HCT116 (cell line): Measurements from ENCODE around the gene ITGA11. TPM values are rescaled to one million over a fixed set of nuclear protein-coding genes. Genes with fewer than 3 reads are reported as not detected.

ENCODE experiments used
- ATAC-seq: fragments of 200-7000 bp; cut with Tn5 transposase; 2 replicates; pipeline ENCODE4 v1.9.1; 2020; ENCODE audit warnings: mild to moderate bottlenecking, moderate library complexity
- BruUV-seq: library from RNA; stranded (reverse); fragments of 400-500 nt; replicated peaks from 2 replicates; lab custom pipeline; 2021; lab: Mats Ljungman, UMichigan
- CTCF ChIA-PET: fragments of 300-600 bp; sonication (Branson Sonifier 250); formaldehyde crosslinking; loops from one replicate; lab custom pipeline; 2021; ENCODE audit warnings: antibody characterized with exemption; lab: Charles Lee
- POLR2A ChIA-PET: fragments of 300-600, 350-600 bp; sonication (Branson Sonifier 250); formaldehyde crosslinking; loops from one replicate; lab custom pipeline; 2021; ENCODE audit warnings: antibody characterized with exemption; lab: Charles Lee
- RAD21 ChIA-PET, 2 experiments: fragments of 300-600 bp; sonication (Branson Sonifier 250); formaldehyde crosslinking; loops; one replicate each; lab custom pipeline; 2023; ENCODE audit warnings: low total read pairs in 2 of 2; ENCODE audit not compliant: uncharacterized antibody in 2 of 2, unreplicated experiment in 2 of 2, low non-redundant PET in 1 of 2; lab: Charles Lee
- DNase-seq: peaks from one replicate; pipeline ENCODE4 v3.0.0-alpha.2; 2010; ENCODE audit warnings: low read depth, low spot score
- H2AFZ ChIP-seq: fragments of 200-600 bp; shearing (Covaris generic), sonication (generic); 2 replicates; pipeline ENCODE4 v1.6.1; 2017; ENCODE audit warnings: low read depth, mixed run types, mixed read lengths, antibody characterized with exemption, low read length; ENCODE audit not compliant: poor library complexity, severe bottlenecking
- H3K27ac ChIP-seq: 2 replicates; pipeline ENCODE4 v1.5.1; 2012; ENCODE audit warnings: low read depth, low read length
- H3K27me3 ChIP-seq: fragments of 200-600 bp; sonication (generic); 2 replicates; pipeline ENCODE4 v1.6.1; 2016; ENCODE audit warnings: mixed run types, low read length, mixed read lengths; ENCODE audit not compliant: insufficient read depth
- H3K36me3 ChIP-seq, 2 experiments: fragments of 200-500 bp in 1 of 2; fragments of 200-600 bp in 1 of 2; sonication (Bioruptor generic) in 1 of 2; sonication (generic) in 1 of 2; 2 replicates each; pipeline versions ENCODE4 v1.5.1 to v1.6.1; 2014 to 2016; ENCODE audit warnings: low read length in 2 of 2, inconsistent platforms in 1 of 2, mixed read lengths in 1 of 2, mixed run types in 1 of 2; ENCODE audit not compliant: insufficient read depth in 2 of 2, control insufficient read depth in 1 of 2
- H3K4me1 ChIP-seq, 2 experiments: fragments of 200-600 bp in 1 of 2; sonication (generic) in 1 of 2; 2 replicates each; pipeline versions ENCODE4 v1.5.1 to v1.6.1; 2012 to 2017; ENCODE audit warnings: low read length in 2 of 2, inconsistent platforms in 1 of 2, mild to moderate bottlenecking in 1 of 2, mixed read lengths in 1 of 2, mixed run types in 1 of 2, moderate library complexity in 1 of 2; ENCODE audit not compliant: insufficient read depth in 2 of 2, control insufficient read depth in 1 of 2
- H3K4me2 ChIP-seq: fragments of 200-600 bp; sonication (generic); 2 replicates; pipeline ENCODE4 v1.6.1; 2017; ENCODE audit warnings: mixed run types, low read length, mixed read lengths
- H3K4me3 ChIP-seq, 2 experiments: fragments of 200-600 bp in 1 of 2; sonication (generic) in 1 of 2; replicated peaks in 1 of 2; 2 replicates each; pipeline ENCODE4 v1.5.1; 2011 to 2016; ENCODE audit warnings: low read length in 2 of 2, control low read depth in 1 of 2, low read depth in 1 of 2, mild to moderate bottlenecking in 1 of 2, mixed read lengths in 1 of 2, mixed run types in 1 of 2
- H3K79me2 ChIP-seq: fragments of 200-600 bp; sonication (generic); 2 replicates; pipeline ENCODE4 v1.6.1; 2017; ENCODE audit warnings: mild to moderate bottlenecking, mixed run types, low read length, moderate library complexity, mixed read lengths; ENCODE audit not compliant: insufficient read depth
- H3K9ac ChIP-seq: fragments of 200-600 bp; sonication (generic); 2 replicates; pipeline ENCODE4 v1.6.1; 2016; ENCODE audit warnings: low read length, mixed read lengths
- H3K9me2 ChIP-seq: fragments of 200-600 bp; sonication (generic), shearing (Covaris generic); 2 replicates; pipeline ENCODE4 v1.6.1; 2017; ENCODE audit warnings: mixed run types, mild to moderate bottlenecking, moderate library complexity; ENCODE audit not compliant: insufficient read depth
- H3K9me3 ChIP-seq, 2 experiments: fragments of 200-500 bp in 1 of 2; fragments of 200-600 bp in 1 of 2; sonication (Bioruptor generic) in 1 of 2; sonication (generic) in 1 of 2; 2 replicates each; pipeline ENCODE4 v1.6.1; 2014 to 2017; ENCODE audit warnings: low read length in 2 of 2, mixed read lengths in 2 of 2, inconsistent platforms in 1 of 2, low read depth in 1 of 2, mild to moderate bottlenecking in 1 of 2, mixed run types in 1 of 2, moderate library complexity in 1 of 2; ENCODE audit not compliant: control insufficient read depth in 1 of 2, insufficient read depth in 1 of 2
- H4K20me1 ChIP-seq: fragments of 200-600 bp; sonication (generic), shearing (Covaris generic); 2 replicates; pipeline ENCODE4 v1.6.1; 2017; ENCODE audit warnings: mixed run types, mild to moderate bottlenecking, moderate library complexity; ENCODE audit not compliant: insufficient read depth
- CEBPB ChIP-seq: IDR thresholded peaks from 2 replicates; pipeline ENCODE4 v1.6.1; 2012; ENCODE audit warnings: low read depth
- ELF1 ChIP-seq: IDR thresholded peaks from 2 replicates; pipeline ENCODE4 v1.6.1; 2012; ENCODE audit warnings: low read depth, borderline replicate concordance
- EZH2 ChIP-seq: fragments of 200-600 bp; sonication (generic); IDR thresholded peaks from 2 replicates; pipeline ENCODE4 v1.6.1; 2017; ENCODE audit warnings: antibody characterized with exemption, mixed run types
- EZH2phosphoT487 ChIP-seq: fragments of 200-600 bp; IDR thresholded peaks from 2 replicates; pipeline ENCODE4 v1.6.1; 2018; ENCODE audit warnings: antibody characterized with exemption, borderline replicate concordance
- FOSL1 ChIP-seq: IDR thresholded peaks from 2 replicates; pipeline ENCODE4 v1.6.1; 2012; ENCODE audit warnings: low read depth
- JUND ChIP-seq: IDR thresholded peaks from 2 replicates; pipeline ENCODE4 v1.6.1; 2012
- POLR2A ChIP-seq: IDR thresholded peaks from 2 replicates; pipeline ENCODE4 v1.7.0; 2011; ENCODE audit warnings: borderline replicate concordance; ENCODE audit not compliant: insufficient read depth, insufficient read length; ENCODE audit errors: extremely low read depth
- RAD21 ChIP-seq: IDR thresholded peaks from 2 replicates; pipeline ENCODE4 v1.6.1; 2012; ENCODE audit warnings: low read depth, mild to moderate bottlenecking
- TCF7L2 ChIP-seq: IDR thresholded peaks from 2 replicates; pipeline ENCODE4 v1.7.0; 2011; ENCODE audit warnings: borderline replicate concordance, inconsistent platforms; ENCODE audit not compliant: insufficient read depth, insufficient read length; ENCODE audit errors: extremely low read depth
- ZNF274 ChIP-seq: fragments of 200-500 bp; sonication (Bioruptor generic); IDR thresholded peaks from 2 replicates; pipeline ENCODE4 v1.6.1; 2014; ENCODE audit warnings: mild to moderate bottlenecking, low read depth, low read length, inconsistent platforms
- intact Hi-C: fragments of 100-400 bp; cut with micrococcal nuclease; formaldehyde crosslinking; loops from 2 replicates; pipeline ENCODE4 v1.10.0; 2022
- total RNA-seq: library from RNA; stranded (reverse); gene quantifications from one replicate; pipeline ENCODE4 v1.2.1, GENCODE V29; 2021; ENCODE audit not compliant: unreplicated experiment
- TF ChIP-seq, protein P1 (sequence below): IDR thresholded peaks from 2 replicates; pipeline ENCODE4 v1.6.1; 2012
- TF ChIP-seq, protein P2 (sequence below), 3 experiments: fragments of 200-600 bp in 1 of 3; sonication (generic) in 1 of 3; IDR thresholded peaks in 2 of 3; conservative IDR thresholded peaks in 1 of 3; 2 replicates each; pipeline ENCODE4 v1.5.1; 2012 to 2017; ENCODE audit warnings: low read depth in 2 of 3, low read length in 2 of 3, antibody characterized with exemption in 1 of 3, borderline replicate concordance in 1 of 3, control low read depth in 1 of 3, mild to moderate bottlenecking in 1 of 3, mixed read lengths in 1 of 3, mixed run types in 1 of 3, moderate library complexity in 1 of 3; ENCODE audit not compliant: insufficient read depth in 1 of 3
- TF ChIP-seq, protein P3 (sequence below): IDR thresholded peaks from 2 replicates; pipeline ENCODE4 v1.6.1; 2012; ENCODE audit warnings: low read depth

Gene ITGA11
- total RNA-seq, 1 experiment from 2014 or later = not detected

DNA sequence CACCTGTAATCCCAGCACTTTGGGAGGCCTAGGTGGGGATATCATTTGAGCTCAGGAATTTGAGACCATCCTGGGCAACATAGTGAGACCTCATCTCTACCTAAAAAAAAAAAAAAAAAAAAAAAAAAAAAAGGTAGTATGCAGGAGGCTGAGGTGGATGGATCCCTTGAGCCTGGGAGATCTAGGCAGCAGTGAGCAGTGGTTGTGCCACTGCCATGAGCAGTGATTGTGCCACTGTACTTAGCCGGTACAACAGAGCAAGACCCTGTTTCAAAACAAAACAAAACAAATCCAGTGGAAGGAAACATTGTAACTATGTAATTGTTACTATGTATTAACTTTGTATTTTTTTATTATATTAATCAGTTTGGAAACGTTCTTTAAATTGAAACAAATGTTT, 148.6 kb downstream of the ITGA11 start (continued):
- TF ChIP-seq TCF7L2 (no peak), CEBPB (no peak), POLR2A (no peak), RAD21 (no peak), EZH2phosphoT487 (no peak), JUND (no peak), EZH2 (no peak)
- TF ChIP-seq, all 23 proteins: peak for 0

DNA sequence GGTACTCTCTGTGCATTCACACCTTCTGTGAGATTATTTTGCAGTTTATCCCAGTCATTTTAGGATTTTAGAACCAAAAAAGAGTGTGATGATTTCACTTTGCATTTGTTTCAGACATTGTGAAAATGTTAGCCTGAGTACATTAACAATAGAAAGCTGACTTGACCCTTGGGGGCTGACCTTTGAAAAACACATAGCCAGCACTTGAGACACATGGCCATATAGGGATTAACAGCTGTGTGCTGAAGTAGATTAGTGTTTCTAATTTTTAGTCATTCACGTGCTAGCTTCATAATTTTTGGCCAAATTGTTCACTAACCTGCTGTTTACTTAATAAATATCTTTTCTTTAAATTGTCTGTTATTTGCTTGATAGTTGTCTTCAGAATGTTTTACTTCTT, 151.0 kb downstream of the ITGA11 start:
- ChIA-PET RAD21 (no interaction called here), CTCF (no interaction called here), POLR2A (interaction anchor here (0.6 kb wide), 1 partner anchor 13 kb away, joined by 3 read pairs; no protein-coding TSS in a partner anchor)
- Histone ChIP-seq H3K36me3 (peaks cover 7 to 20% of the 10 kb centered on the region in 2 experiments; a peak in 3 of 4 replicates), H3K27ac (no peak overlapping the region), H4K20me1 (peaks cover 16% of the 10 kb centered on the region; the same call in 1 of the 2 replicates), H3K9ac (no peak overlapping the region), H3K9me2 (no peaks in the 10 kb centered on the region), H2AFZ (no peak overlapping the region), H3K27me3 (no peaks in the 10 kb centered on the region), H3K79me2 (peaks cover 81% of the 10 kb centered on the region), H3K4me1 (peaks cover 13 to 29% of the 10 kb centered on the region in 2 experiments; a peak in 3 of 4 replicates), H3K9me3 (no peaks in the 10 kb centered on the region), H3K4me3 (no peak overlapping the region), H3K4me2 (no peak overlapping the region; the same call in 1 of the 2 replicates)
- intact Hi-C loops = no loop called here
- DNase-seq (no peak), ATAC-seq (no peak)
- no TSS peak for BruUV-seq
- TF ChIP-seq, protein P1, sequence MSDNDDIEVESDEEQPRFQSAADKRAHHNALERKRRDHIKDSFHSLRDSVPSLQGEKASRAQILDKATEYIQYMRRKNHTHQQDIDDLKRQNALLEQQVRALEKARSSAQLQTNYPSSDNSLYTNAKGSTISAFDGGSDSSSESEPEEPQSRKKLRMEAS = no peak
- TF ChIP-seq JUND (no peak), ZNF274 (no peak), ELF1 (no peak), FOSL1 (no peak), RAD21 (no peak), CEBPB (no peak), TCF7L2 (no peak), EZH2phosphoT487 (no peak)
- TF ChIP-seq, protein P2, sequence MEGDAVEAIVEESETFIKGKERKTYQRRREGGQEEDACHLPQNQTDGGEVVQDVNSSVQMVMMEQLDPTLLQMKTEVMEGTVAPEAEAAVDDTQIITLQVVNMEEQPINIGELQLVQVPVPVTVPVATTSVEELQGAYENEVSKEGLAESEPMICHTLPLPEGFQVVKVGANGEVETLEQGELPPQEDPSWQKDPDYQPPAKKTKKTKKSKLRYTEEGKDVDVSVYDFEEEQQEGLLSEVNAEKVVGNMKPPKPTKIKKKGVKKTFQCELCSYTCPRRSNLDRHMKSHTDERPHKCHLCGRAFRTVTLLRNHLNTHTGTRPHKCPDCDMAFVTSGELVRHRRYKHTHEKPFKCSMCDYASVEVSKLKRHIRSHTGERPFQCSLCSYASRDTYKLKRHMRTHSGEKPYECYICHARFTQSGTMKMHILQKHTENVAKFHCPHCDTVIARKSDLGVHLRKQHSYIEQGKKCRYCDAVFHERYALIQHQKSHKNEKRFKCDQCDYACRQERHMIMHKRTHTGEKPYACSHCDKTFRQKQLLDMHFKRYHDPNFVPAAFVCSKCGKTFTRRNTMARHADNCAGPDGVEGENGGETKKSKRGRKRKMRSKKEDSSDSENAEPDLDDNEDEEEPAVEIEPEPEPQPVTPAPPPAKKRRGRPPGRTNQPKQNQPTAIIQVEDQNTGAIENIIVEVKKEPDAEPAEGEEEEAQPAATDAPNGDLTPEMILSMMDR (IDR thresholded peaks at IDR 0.05 in 2 of 3, conservative IDR thresholded peaks at IDR 0.05 in 1 of 3; ENCODE audit: borderline replicate concordance in 1 of 3, insufficient read depth in 1 of 3, low read depth in 2 of 3, low read length in 2 of 3) = no peak
- TF ChIP-seq, protein P3, sequence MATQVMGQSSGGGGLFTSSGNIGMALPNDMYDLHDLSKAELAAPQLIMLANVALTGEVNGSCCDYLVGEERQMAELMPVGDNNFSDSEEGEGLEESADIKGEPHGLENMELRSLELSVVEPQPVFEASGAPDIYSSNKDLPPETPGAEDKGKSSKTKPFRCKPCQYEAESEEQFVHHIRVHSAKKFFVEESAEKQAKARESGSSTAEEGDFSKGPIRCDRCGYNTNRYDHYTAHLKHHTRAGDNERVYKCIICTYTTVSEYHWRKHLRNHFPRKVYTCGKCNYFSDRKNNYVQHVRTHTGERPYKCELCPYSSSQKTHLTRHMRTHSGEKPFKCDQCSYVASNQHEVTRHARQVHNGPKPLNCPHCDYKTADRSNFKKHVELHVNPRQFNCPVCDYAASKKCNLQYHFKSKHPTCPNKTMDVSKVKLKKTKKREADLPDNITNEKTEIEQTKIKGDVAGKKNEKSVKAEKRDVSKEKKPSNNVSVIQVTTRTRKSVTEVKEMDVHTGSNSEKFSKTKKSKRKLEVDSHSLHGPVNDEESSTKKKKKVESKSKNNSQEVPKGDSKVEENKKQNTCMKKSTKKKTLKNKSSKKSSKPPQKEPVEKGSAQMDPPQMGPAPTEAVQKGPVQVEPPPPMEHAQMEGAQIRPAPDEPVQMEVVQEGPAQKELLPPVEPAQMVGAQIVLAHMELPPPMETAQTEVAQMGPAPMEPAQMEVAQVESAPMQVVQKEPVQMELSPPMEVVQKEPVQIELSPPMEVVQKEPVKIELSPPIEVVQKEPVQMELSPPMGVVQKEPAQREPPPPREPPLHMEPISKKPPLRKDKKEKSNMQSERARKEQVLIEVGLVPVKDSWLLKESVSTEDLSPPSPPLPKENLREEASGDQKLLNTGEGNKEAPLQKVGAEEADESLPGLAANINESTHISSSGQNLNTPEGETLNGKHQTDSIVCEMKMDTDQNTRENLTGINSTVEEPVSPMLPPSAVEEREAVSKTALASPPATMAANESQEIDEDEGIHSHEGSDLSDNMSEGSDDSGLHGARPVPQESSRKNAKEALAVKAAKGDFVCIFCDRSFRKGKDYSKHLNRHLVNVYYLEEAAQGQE = no peak
